ENCODE measurements around the gene LTBP2.

- TF ChIP-seq CTCF (conservative IDR thresholded peaks at IDR 0.05): no peak
- TF ChIP-seq EZH2 (IDR thresholded peaks at IDR 0.05; ENCODE audit: low read depth): no peak
These were observed 42.9 kb upstream of the LTBP2 start for GRCh38 chr14:74654931-74655330.

Measured in PC-9 (cell line).